Caco-2 (cell line): ENCODE measurements around the gene TFRC. TPM values are rescaled to one million over a fixed set of nuclear protein-coding genes. Genes with fewer than 3 reads are reported as not detected.
A peak's percentile ranks its signal among the peaks of the same experiment; 100 is the strongest.
"Not testable (repeated sequence)": the region's sequence is repeated elsewhere in the genome, so short reads cannot be mapped to it uniquely, and the experiment has no call there.

Experiments used
- BruUV-seq: library from RNA; stranded (reverse); fragments of 400-500 nt; replicated peaks from 2 replicates; lab custom pipeline; 2021; lab: Mats Ljungman, UMichigan
- CTCF ChIA-PET: fragments of 300-600 bp; sonication (Branson Sonifier 250); formaldehyde crosslinking; loops from one replicate; lab custom pipeline; 2022; ENCODE audit warnings: antibody characterized with exemption; lab: Charles Lee
- POLR2A ChIA-PET: fragments of 300-600 bp; sonication (Branson Sonifier 250); formaldehyde crosslinking; loops from one replicate; lab custom pipeline; 2022; ENCODE audit warnings: antibody characterized with exemption; lab: Charles Lee
- DNase-seq, 2 experiments: peaks; one replicate each; pipeline versions ENCODE4 v3.0.0 to v3.0.0-alpha.2; 2020 to 2022
- H3K27me3 ChIP-seq: replicated peaks from 2 replicates; pipeline ENCODE4 v1.6.0; 2011; ENCODE audit warnings: low read length; ENCODE audit not compliant: control insufficient read depth, insufficient read depth
- H3K36me3 ChIP-seq: 2 replicates; pipeline ENCODE4 v1.5.1; 2011; ENCODE audit warnings: low read length; ENCODE audit not compliant: control insufficient read depth, insufficient read depth
- H3K4me1 ChIP-seq: fragments of 250-450 bp; sonication (Bioruptor Pico); 2 replicates; pipeline ENCODE4 v1.5.1; 2020; ENCODE audit warnings: mild to moderate bottlenecking
- H3K4me3 ChIP-seq: 2 replicates; pipeline ENCODE4 v1.5.1; 2011; ENCODE audit warnings: low read depth, mild to moderate bottlenecking, control low read depth, low read length
- H3K9me3 ChIP-seq: fragments of 250-450 bp; sonication (Bioruptor Pico); 2 replicates; pipeline ENCODE4 v1.5.1; 2020; ENCODE audit warnings: mild to moderate bottlenecking, moderate library complexity
- H3K27ac Mint-ChIP-seq: one replicate; pipeline ENCODE4 v1.8.0; 2022; ENCODE audit warnings: mixed read lengths; ENCODE audit not compliant: unreplicated experiment
- H3K27me3 Mint-ChIP-seq: one replicate; pipeline ENCODE4 v1.8.0; 2022; ENCODE audit warnings: mixed read lengths; ENCODE audit not compliant: insufficient read depth, unreplicated experiment
- H3K36me3 Mint-ChIP-seq: one replicate; pipeline ENCODE4 v1.8.0; 2022; ENCODE audit warnings: mild to moderate bottlenecking, mixed read lengths; ENCODE audit not compliant: insufficient read depth, unreplicated experiment
- H3K4me1 Mint-ChIP-seq: one replicate; pipeline ENCODE4 v1.8.0; 2022; ENCODE audit warnings: low read depth, mixed read lengths; ENCODE audit not compliant: unreplicated experiment
- H3K4me3 Mint-ChIP-seq: one replicate; pipeline ENCODE4 v1.8.0; 2022; ENCODE audit warnings: mild to moderate bottlenecking, moderate library complexity, mixed read lengths; ENCODE audit not compliant: unreplicated experiment
- H3K9me3 Mint-ChIP-seq: one replicate; pipeline ENCODE4 v1.8.0; 2022; ENCODE audit warnings: mixed read lengths; ENCODE audit not compliant: unreplicated experiment
- CTCF ChIP-seq, 2 experiments: fragments of 200-600 bp in 1 of 2; IDR thresholded peaks; 1 replicate in 1 of 2; 2 replicates in 1 of 2; pipeline versions ENCODE4 v1.5.1 to v1.8.0; 2011 to 2022; ENCODE audit warnings: antibody characterized with exemption in 1 of 2, control low read depth in 1 of 2, inconsistent platforms in 1 of 2, low read depth in 1 of 2, low read length in 1 of 2, mild to moderate bottlenecking in 1 of 2, moderate library complexity in 1 of 2; ENCODE audit not compliant: insufficient read depth in 1 of 2, severe bottlenecking in 1 of 2, unreplicated experiment in 1 of 2
- intact Hi-C: fragments of 100-400 bp; cut with micrococcal nuclease; formaldehyde crosslinking; loops from one replicate; pipeline ENCODE4 v1.10.0; 2022; ENCODE audit not compliant: unreplicated experiment
- total RNA-seq: library from RNA; stranded (reverse); gene quantifications from 2 replicates; pipeline ENCODE4 v1.2.3, GENCODE V29; 2022

Gene TFRC
- total RNA-seq, 1 experiment from 2014 or later: 267 TPM

- H3K27me3 Mint-ChIP-seq: no peaks in the 10 kb centered on the region
- H3K4me3 Mint-ChIP-seq: no peak overlapping the region
- Histone ChIP-seq H3K4me3 (no peak overlapping the region), H3K27me3 (no peaks in the 10 kb centered on the region), H3K4me1 (peaks cover 5% of the 10 kb centered on the region), H3K9me3 (no peaks in the 10 kb centered on the region; the same call in 1 of the 2 replicates), H3K36me3 (no peaks in the 10 kb centered on the region)
- H3K27ac Mint-ChIP-seq: no peak overlapping the region
- BruUV-seq: no TSS peak
- H3K9me3 Mint-ChIP-seq: no peaks in the 10 kb centered on the region
- intact Hi-C loops: no loop called here
- H3K36me3 Mint-ChIP-seq: peaks cover 33% of the 10 kb centered on the region
- ChIA-PET POLR2A (no interaction called here), CTCF (no interaction called here)
- TF ChIP-seq CTCF (IDR thresholded peaks at IDR 0.05; ENCODE audit: insufficient read depth in 1 of 2, low read depth in 1 of 2, low read length in 1 of 2, severe bottlenecking in 1 of 2, unreplicated experiment in 1 of 2): no peak
- H3K4me1 Mint-ChIP-seq: peaks cover 4% of the 10 kb centered on the region
- DNase-seq: no peak
Measured at GRCh38 chr3:196042673-196043072, 39.2 kb downstream of the TFRC start.

GRCh38 chr3:196039359-196039758 is 42.5 kb downstream of the TFRC start:
- no peak overlapping the region for H3K4me3 ChIP-seq
- Mint-ChIP-seq H3K27me3 (no peaks in the 10 kb centered on the region), H3K27ac (no peak overlapping the region), H3K9me3 (no peaks in the 10 kb centered on the region), H3K4me3 (no peak overlapping the region), H3K4me1 (no peaks in the 10 kb centered on the region), H3K36me3 (peaks cover 6% of the 10 kb centered on the region)
- H3K36me3 ChIP-seq: no peaks in the 10 kb centered on the region
- no peaks in the 10 kb centered on the region for H3K27me3 ChIP-seq
- H3K4me1 ChIP-seq: no peaks in the 10 kb centered on the region
- no peaks in the 10 kb centered on the region; the same call in 1 of the 2 replicates for H3K9me3 ChIP-seq
- ChIA-PET CTCF (no interaction called here), POLR2A (no interaction called here)
- no TSS peak for BruUV-seq
- DNase-seq: no peak
- intact Hi-C loops: no loop called here
- no peak for TF ChIP-seq CTCF (IDR thresholded peaks at IDR 0.05; ENCODE audit: insufficient read depth in 1 of 2, low read depth in 1 of 2, low read length in 1 of 2, severe bottlenecking in 1 of 2, unreplicated experiment in 1 of 2)

DNA sequence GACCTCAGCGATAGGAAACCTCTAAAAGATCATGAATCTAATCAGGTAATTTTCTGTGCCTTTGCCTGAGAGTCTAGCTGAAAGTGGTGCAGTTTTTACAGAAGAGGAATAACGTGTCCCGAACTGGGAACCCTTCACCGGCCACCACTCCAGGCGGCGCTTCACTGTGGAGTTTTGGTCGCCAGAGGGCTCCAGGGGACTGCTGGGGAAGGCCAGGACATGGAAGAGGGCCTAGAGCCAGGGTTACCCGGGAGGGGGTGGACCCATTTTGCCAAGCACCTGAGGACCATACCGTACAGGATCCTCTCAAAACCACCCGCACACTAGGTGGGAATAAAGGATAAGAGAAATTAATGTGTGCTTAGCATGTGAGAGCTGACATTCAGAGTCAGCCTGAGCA is 55.8 kb downstream of the TFRC start:
- H3K4me3 Mint-ChIP-seq, H3K4me3 ChIP-seq, BruUV-seq, H3K4me1 ChIP-seq, H3K27me3 Mint-ChIP-seq, H3K9me3 ChIP-seq, H3K9me3 Mint-ChIP-seq, H3K27me3 ChIP-seq, H3K4me1 Mint-ChIP-seq, H3K36me3 ChIP-seq, H3K27ac Mint-ChIP-seq, POLR2A ChIA-PET, H3K36me3 Mint-ChIP-seq: not testable (repeated sequence)
- TF ChIP-seq CTCF (IDR thresholded peaks at IDR 0.05; ENCODE audit: insufficient read depth in 1 of 2, low read depth in 1 of 2, low read length in 1 of 2, severe bottlenecking in 1 of 2, unreplicated experiment in 1 of 2): peak; percentile 63 to 67
- intact Hi-C loops: loop anchor here (1.0 kb wide), 1 partner anchor 170 kb away; no protein-coding TSS in a partner anchor
- peak; percentile 56 to 69 for DNase-seq
- CTCF ChIA-PET: interaction anchor here (1.1 to 1.2 kb wide), 2 partner anchors 170 to 173 kb away, joined by 4 read pairs; no protein-coding TSS in a partner anchor
